ENCODE measurements around the gene PFAS. TPM values are rescaled to one million over a fixed set of nuclear protein-coding genes. Genes with fewer than 3 reads are reported as not detected.
A peak's percentile ranks its signal among the peaks of the same experiment; 100 is the strongest.

The PFAS gene
- total RNA-seq, 4 donors from 2014 or later = 8.7 to 23.0 (median 17.9) TPM

DNA sequence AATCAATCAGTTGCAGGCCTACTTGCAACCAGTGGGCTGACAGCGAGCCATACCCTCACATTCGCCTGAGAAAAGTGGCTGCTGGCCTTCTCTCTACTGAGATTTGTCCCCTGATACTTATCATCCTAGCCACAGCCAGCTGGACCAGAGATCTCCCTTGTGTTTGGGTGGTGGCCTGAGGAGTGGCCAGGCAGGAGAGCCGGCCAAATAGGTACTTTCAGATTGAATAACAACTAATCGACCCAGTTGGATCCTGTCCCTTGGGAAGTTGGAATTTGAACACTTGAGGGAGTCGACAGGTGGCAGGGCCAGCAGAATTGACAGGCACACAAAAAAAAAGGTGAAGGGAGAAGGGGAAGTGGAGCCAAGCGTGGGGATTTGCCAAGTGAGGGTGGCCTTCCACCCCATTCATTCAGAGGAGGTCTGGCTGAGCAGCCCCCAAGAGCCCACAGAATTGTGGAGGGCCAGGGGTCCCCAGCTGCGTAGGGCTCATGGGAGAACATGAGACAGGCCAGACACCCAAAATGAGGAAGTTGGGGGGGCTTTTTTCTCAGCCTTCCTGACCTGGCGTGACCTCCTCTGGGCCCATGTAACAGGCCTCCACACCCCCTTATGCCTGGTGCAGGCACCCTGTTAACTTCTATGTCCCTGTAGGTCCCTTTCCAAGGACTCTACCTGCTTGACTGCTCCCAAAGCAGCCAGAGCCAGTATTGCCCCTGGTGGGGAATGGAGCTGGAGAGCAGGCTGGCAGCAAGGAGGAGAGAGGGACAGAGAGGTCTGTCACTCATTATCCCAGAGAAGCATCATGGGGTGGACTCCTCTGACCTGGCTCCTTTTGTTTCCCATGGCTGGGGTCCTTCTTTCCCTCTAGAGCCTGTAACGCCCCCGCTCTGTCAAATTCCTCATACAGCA is 36.4 kb downstream of the PFAS start:
- Histone ChIP-seq H3K4me1 (peaks cover 11 to 29% (median 12%) of the 10 kb centered on the region in 3 donors), H3K27ac (no peak overlapping the region), H3K36me3 (no peaks in the 10 kb centered on the region), H3K4me3 (no peak overlapping the region), H3K27me3 (no peaks in the 10 kb centered on the region), H3K9me3 (no peaks in the 10 kb centered on the region)
- intact Hi-C loops (cut with DNase I) = loop anchor here (5.0 to 10.0 kb wide), 2 partner anchors 33 to 51 kb away; no protein-coding TSS in a partner anchor
- WGBS, 2 donors = 78 to 82% methylated on average over 8 to 9 of the region's 10 CpGs
- DNase-seq = no peak
- TF ChIP-seq POLR2A (IDR thresholded peaks at IDR 0.05) = no peak
- TF ChIP-seq, protein P1, sequence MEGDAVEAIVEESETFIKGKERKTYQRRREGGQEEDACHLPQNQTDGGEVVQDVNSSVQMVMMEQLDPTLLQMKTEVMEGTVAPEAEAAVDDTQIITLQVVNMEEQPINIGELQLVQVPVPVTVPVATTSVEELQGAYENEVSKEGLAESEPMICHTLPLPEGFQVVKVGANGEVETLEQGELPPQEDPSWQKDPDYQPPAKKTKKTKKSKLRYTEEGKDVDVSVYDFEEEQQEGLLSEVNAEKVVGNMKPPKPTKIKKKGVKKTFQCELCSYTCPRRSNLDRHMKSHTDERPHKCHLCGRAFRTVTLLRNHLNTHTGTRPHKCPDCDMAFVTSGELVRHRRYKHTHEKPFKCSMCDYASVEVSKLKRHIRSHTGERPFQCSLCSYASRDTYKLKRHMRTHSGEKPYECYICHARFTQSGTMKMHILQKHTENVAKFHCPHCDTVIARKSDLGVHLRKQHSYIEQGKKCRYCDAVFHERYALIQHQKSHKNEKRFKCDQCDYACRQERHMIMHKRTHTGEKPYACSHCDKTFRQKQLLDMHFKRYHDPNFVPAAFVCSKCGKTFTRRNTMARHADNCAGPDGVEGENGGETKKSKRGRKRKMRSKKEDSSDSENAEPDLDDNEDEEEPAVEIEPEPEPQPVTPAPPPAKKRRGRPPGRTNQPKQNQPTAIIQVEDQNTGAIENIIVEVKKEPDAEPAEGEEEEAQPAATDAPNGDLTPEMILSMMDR (IDR thresholded peaks at IDR 0.05) = no peak

DNA sequence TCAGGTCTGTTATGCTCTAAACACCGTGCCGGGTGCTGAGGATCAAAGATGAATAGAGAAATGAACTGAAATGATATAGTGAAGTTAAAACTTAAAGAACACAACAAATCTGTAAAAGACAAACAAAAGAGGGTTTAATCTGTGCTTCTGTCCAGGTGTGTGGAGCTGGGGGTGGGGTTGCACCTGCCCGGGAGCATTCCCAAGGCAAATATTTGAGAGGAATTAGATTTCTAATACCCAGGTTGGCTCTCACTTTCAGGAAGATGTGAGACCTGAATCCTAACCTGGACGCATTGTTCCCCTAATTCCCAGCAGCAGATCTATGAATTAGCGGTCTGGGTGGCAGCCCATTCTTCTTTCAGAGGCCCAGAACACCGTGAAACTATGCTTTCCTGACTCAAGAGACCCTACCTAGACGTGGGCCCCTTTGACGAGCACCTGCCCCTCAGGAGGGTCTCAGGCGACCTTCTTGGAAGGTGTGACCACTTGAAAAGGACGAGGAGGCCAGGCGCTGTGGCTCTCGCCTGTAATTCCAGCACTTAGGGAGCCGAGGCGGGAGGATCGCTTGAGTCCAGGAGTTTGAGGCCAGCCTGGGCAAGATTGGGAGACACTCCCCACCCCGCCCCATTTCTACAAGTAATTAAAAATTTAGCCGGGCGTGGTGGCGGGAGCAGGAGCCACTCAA is 38.7 kb downstream of the PFAS start:
- 24 to 36% methylated on average over 6 to 13 of the region's 19 CpGs for WGBS, 2 donors
- no peaks in the 10 kb centered on the region for H3K27me3 ChIP-seq
- no peak for TF ChIP-seq POLR2A (IDR thresholded peaks at IDR 0.05)
- TF ChIP-seq, protein P1 (IDR thresholded peaks at IDR 0.05) = no peak
- peak overlapping the region; percentile 58 to 82 (median 70) for H3K4me3 ChIP-seq
- intact Hi-C loops (cut with DNase I) = loop anchor here (5.0 to 10.0 kb wide), 2 partner anchors 35 to 53 kb away; no protein-coding TSS in a partner anchor
- H3K9me3 ChIP-seq = no peaks in the 10 kb centered on the region
- no peaks in the 10 kb centered on the region for H3K36me3 ChIP-seq
- peaks cover 11 to 30% (median 12%) of the 10 kb centered on the region in 3 donors for H3K4me1 ChIP-seq
- no peak for DNase-seq
- H3K27ac ChIP-seq = peak overlapping the region; percentile 86 to 93 (median 92)

DNA sequence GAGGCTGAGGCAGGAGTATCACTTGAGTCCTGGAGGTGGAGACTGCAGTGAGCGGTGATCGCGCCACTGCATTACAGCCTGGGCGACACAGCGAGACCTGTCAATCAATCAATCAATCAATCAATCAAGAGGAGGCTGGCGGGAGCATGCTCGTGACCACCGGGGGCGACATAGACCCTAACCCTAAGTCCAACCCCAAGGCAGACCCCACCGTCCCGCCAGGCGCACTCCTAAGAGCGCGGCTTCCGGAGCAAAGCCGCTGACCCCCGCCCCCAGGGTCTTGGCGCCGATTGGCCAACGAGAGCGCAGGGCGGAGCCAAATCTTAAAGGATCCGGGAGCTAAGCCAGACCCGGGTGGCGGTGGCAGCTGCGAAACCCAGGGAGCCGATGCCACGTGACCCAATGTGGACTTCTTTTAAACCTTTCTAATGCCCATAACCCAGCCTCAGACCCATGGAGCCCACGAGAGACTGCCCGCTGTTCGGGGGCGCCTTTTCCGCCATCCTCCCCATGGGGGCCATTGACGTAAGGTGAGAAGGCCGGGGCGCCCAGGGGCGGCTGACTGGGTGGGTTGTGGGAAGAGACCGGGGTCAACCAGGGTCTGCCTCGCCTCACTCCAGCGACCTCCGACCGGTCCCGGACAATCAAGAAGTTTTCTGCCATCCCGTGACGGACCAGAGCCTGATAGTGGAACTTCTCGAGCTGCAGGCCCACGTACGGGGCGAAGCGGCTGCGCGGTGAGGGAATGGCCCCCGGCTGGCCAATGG is 39.4 kb downstream of the PFAS start, which contains the start of gene RANGRF:
Gene RANGRF (plus strand): TSS at position 335 of the 767 bp plus-strand sequence. CDS start 119 bp downstream, at position 454.
- Histone ChIP-seq H3K4me3 (peak within 1 kb of the TSS; percentile 58 to 82 (median 70)), H3K4me1 (peaks cover 11 to 33% (median 12%) of the 10 kb centered on the region in 3 donors), H3K27me3 (no peaks in the 10 kb centered on the region), H3K36me3 (no peaks in the 10 kb centered on the region), H3K9me3 (no peaks in the 10 kb centered on the region), H3K27ac (peak within 1 kb of the TSS; percentile 86 to 93 (median 92))
- DNase-seq = peak; percentile 32
- peak in 3 of 4 donors; percentile 5 to 65 (median 43) for TF ChIP-seq POLR2A (IDR thresholded peaks at IDR 0.05)
- TF ChIP-seq, protein P1 (IDR thresholded peaks at IDR 0.05) = no peak
- WGBS, 2 donors = 0% methylated on average over 5 to 12 of the region's 53 CpGs
- intact Hi-C loops (cut with DNase I) = loop anchor here (5.0 to 10.0 kb wide), 2 partner anchors 36 to 54 kb away; no protein-coding TSS in a partner anchor

DNA sequence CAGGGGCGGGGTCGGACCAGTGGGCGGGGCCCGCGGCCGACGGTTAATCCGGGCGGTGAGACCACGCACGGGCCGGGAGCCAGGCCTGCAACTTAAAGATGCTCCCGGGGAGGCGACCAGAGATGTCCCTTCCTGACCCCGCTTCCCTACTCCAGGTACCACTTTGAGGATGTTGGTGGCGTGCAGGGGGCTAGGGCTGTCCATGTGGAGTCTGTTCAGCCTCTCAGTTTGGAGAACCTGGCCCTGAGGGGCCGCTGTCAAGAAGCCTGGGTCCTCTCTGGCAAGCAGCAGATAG is 40.0 kb downstream of the PFAS start:
- Histone ChIP-seq H3K9me3 (no peaks in the 10 kb centered on the region), H3K4me1 (peaks cover 11 to 36% (median 12%) of the 10 kb centered on the region in 3 donors), H3K36me3 (no peaks in the 10 kb centered on the region), H3K27ac (peak overlapping the region; percentile 86 to 93 (median 92)), H3K27me3 (no peaks in the 10 kb centered on the region), H3K4me3 (peak overlapping the region; percentile 58 to 82 (median 70))
- TF ChIP-seq, protein P1 (IDR thresholded peaks at IDR 0.05) = no peak
- TF ChIP-seq POLR2A (IDR thresholded peaks at IDR 0.05) = no peak
- intact Hi-C loops (cut with DNase I) = loop anchor here (5.0 to 10.0 kb wide), 2 partner anchors 37 to 54 kb away; no protein-coding TSS in a partner anchor
- no peak for DNase-seq
- WGBS, 2 donors = 20% methylated on average over 1 of the region's 17 CpGs; no CpG with 5 or more reads in 1 of the 2 donors

Data from esophagus squamous epithelium (tissue), 5 donors.